Activated CD8-positive, alpha-beta T cell treated with anti-CD3 and anti-CD28 coated beads for 36 hours (primary cell): ENCODE measurements around the gene FAM53A. TPM values are rescaled to one million over a fixed set of nuclear protein-coding genes. Genes with fewer than 3 reads are reported as not detected.
"Not testable (repeated sequence)": the region's sequence is repeated elsewhere in the genome, so short reads cannot be mapped to it uniquely, and the experiment has no call there.

Experiments used
- ATAC-seq: fragments of 200-7000 bp; cut with Tn5 transposase; one replicate; pipeline ENCODE4 v1.10.0; 2021; ENCODE audit warnings: mild to moderate bottlenecking, moderate library complexity
- CTCF ChIA-PET: fragments of 350-600 bp; sonication (Branson Sonifier 250); formaldehyde crosslinking; loops from one replicate; lab custom pipeline; 2021; ENCODE audit warnings: antibody characterized with exemption; lab: Charles Lee
- POLR2A ChIA-PET: fragments of 350-600 bp; sonication (Branson Sonifier 250); formaldehyde crosslinking; loops from one replicate; lab custom pipeline; 2021; ENCODE audit warnings: antibody characterized with exemption; lab: Charles Lee
- DNase-seq: peaks from one replicate; pipeline ENCODE4 v3.0.0-alpha.2; 2020
- H3K27ac Mint-ChIP-seq: one replicate; pipeline ENCODE4 v1.8.0; 2021; ENCODE audit warnings: mild to moderate bottlenecking, mixed read lengths
- H3K27me3 Mint-ChIP-seq: one replicate; pipeline ENCODE4 v1.8.0; 2021; ENCODE audit warnings: mixed read lengths
- H3K36me3 Mint-ChIP-seq: one replicate; pipeline ENCODE4 v1.8.0; 2021; ENCODE audit warnings: low read depth, mixed read lengths
- H3K4me1 Mint-ChIP-seq: one replicate; pipeline ENCODE4 v1.8.0; 2021; ENCODE audit warnings: low read depth, mixed read lengths
- H3K4me3 Mint-ChIP-seq: one replicate; pipeline ENCODE4 v1.8.0; 2021; ENCODE audit warnings: mild to moderate bottlenecking, moderate library complexity, mixed read lengths
- H3K9me3 Mint-ChIP-seq: one replicate; pipeline ENCODE4 v1.8.0; 2021; ENCODE audit warnings: mixed read lengths
- intact Hi-C: fragments of 100-400 bp; cut with micrococcal nuclease; formaldehyde crosslinking; loops from one replicate; pipeline ENCODE4 v1.10.0; 2022
- total RNA-seq, 2 experiments: library from RNA; stranded (reverse); gene quantifications; one replicate each; pipeline ENCODE4 v1.2.3, GENCODE V29; 2021
- TF ChIP-seq, protein P1 (sequence below): fragments of 200-600 bp; IDR thresholded peaks from one replicate; pipeline ENCODE4 v1.8.0; 2022; ENCODE audit warnings: antibody characterized with exemption, mild to moderate bottlenecking

Gene FAM53A
- total RNA-seq, 2 experiments from 2014 or later: 1.2 to 1.8 TPM

DNA sequence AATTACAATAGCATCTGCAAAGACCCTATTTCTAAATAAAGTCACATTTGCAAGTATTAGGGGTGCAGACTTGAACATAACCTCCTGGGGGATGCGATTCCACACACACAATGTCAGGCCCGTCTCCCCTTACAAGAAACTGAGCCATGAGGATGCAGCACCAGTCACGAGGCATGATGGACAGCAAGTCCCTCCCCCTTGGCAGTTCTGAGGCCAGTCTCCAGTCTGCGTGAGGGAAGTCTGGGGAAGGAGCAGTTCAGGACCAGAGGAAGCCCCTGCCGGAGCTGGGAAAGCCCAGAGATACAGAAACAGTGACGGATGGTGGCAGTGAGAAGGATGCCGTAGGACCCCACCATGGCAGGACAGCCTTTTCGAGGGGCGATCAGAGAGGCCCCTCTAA, 9.4 kb downstream of the FAM53A start:
- ChIA-PET POLR2A (no interaction called here), CTCF (interaction anchor here (0.8 kb wide), 1 partner anchor 18 kb away, joined by 3 read pairs; no protein-coding TSS in a partner anchor)
- Mint-ChIP-seq H3K27ac (no peak overlapping the region), H3K36me3 (no peaks in the 10 kb centered on the region), H3K4me3 (no peak overlapping the region), H3K27me3 (no peaks in the 10 kb centered on the region), H3K4me1 (no peaks in the 10 kb centered on the region), H3K9me3 (no peaks in the 10 kb centered on the region)
- ATAC-seq (no peak), DNase-seq (no peak)
- TF ChIP-seq, protein P1, sequence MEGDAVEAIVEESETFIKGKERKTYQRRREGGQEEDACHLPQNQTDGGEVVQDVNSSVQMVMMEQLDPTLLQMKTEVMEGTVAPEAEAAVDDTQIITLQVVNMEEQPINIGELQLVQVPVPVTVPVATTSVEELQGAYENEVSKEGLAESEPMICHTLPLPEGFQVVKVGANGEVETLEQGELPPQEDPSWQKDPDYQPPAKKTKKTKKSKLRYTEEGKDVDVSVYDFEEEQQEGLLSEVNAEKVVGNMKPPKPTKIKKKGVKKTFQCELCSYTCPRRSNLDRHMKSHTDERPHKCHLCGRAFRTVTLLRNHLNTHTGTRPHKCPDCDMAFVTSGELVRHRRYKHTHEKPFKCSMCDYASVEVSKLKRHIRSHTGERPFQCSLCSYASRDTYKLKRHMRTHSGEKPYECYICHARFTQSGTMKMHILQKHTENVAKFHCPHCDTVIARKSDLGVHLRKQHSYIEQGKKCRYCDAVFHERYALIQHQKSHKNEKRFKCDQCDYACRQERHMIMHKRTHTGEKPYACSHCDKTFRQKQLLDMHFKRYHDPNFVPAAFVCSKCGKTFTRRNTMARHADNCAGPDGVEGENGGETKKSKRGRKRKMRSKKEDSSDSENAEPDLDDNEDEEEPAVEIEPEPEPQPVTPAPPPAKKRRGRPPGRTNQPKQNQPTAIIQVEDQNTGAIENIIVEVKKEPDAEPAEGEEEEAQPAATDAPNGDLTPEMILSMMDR: no peak
- intact Hi-C loops: no loop called here

DNA sequence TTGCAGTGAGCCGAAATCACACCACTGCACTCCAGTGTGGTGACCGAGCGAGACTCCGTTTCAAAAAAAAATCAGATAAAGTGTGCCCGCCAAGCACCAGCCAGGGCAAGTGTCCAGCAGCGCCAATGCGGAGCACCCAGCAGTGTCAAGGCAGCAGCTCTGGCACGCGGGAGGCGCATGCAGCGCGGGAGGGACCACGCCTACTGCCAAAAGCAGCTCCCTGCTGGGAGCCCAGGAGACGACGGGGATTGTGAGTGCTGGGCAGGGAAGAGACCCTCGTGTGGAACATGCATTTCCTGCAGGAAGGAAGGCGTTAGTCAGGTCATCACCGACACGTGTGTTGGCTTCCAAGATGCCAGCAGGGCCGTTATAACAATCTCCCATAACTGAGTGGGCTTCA, 10.4 kb downstream of the FAM53A start:
- Mint-ChIP-seq H3K9me3 (no peaks in the 10 kb centered on the region), H3K4me1 (no peaks in the 10 kb centered on the region), H3K36me3 (no peaks in the 10 kb centered on the region), H3K27ac (no peak overlapping the region), H3K27me3 (no peaks in the 10 kb centered on the region), H3K4me3 (no peak overlapping the region)
- POLR2A ChIA-PET: no interaction called here
- CTCF ChIA-PET: interaction anchor here (0.7 to 1.4 kb wide), 2 partner anchors 20 to 1613 kb away, joined by 3 to 6 read pairs; no protein-coding TSS in a partner anchor
- intact Hi-C loops: no loop called here
- ATAC-seq: no peak
- TF ChIP-seq, protein P1: no peak
- DNase-seq: no peak

DNA sequence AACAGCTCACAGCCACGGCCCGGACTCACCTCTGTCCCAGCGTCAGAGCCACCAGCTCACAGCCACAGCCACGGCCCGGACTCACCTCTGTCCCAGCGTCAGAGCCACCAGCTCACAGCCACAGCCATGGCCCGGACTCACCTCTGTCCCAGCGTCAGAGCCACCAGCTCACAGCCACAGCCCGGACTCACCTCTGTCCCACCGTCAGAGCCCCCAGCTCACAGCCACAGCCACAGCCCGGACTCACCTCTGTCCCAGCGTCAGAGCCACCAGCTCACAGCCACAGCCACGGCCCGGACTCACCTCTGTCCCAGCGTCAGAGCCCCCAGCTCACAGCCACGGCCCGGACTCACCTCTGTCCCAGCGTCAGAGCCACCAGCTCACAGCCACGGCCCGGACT, 13.1 kb downstream of the FAM53A start:
- intact Hi-C loops, H3K36me3 Mint-ChIP-seq, H3K27me3 Mint-ChIP-seq, H3K4me1 Mint-ChIP-seq, DNase-seq, H3K4me3 Mint-ChIP-seq, H3K9me3 Mint-ChIP-seq, ATAC-seq, H3K27ac Mint-ChIP-seq, POLR2A ChIA-PET: not testable (repeated sequence)
- CTCF ChIA-PET: interaction anchor here (0.9 kb wide), 1 partner anchor 23 kb away, joined by 3 read pairs; no protein-coding TSS in a partner anchor

DNA sequence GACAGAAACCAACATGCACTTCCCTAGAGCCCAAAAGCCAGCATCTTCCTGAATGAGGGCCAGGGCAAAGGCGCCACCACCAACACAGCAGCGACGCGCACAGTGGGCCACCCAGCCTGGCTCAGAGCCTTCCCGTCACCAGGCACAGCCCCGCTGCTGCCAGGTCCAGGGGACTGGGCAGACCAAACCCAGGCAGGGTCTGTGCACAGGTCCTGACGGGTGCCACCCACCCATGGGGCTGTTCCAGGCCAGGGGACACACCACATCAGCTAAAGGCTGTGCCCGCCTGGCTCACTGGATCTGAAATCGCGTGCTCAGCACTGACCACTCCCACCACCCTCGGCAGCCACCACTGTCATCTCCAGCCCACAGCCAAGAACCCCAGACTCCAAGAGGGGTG, 13.8 kb downstream of the FAM53A start:
- no peaks in the 10 kb centered on the region for H3K9me3 Mint-ChIP-seq
- H3K4me1 Mint-ChIP-seq: no peaks in the 10 kb centered on the region
- ATAC-seq (no peak), DNase-seq (no peak)
- TF ChIP-seq, protein P1: no peak
- ChIA-PET POLR2A (no interaction called here), CTCF (interaction anchor here (0.9 kb wide), 1 partner anchor 23 kb away, joined by 3 read pairs; no protein-coding TSS in a partner anchor)
- no peaks in the 10 kb centered on the region for H3K27me3 Mint-ChIP-seq
- no peaks in the 10 kb centered on the region for H3K36me3 Mint-ChIP-seq
- H3K27ac Mint-ChIP-seq: no peak overlapping the region
- intact Hi-C loops: no loop called here
- H3K4me3 Mint-ChIP-seq: no peak overlapping the region

DNA sequence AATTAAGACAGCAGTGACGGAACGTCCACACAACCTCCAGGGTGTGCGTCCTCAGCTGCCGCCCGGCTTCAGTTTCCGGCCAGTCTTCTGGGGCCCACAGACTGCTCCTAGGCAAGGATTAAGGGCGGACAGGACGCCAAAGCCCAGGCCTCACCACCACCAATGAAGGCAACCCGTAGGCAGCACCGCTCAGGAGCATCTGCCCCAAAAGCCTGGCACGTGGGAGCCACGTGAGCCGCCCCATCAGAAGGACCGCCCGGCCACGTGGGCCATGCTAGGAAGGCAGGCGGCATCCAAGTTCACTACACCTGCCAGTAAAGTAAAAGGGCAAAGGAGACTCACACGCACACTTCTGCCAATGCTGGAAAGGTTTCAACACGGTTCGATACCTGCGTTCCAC, 14.3 kb downstream of the FAM53A start:
- Mint-ChIP-seq H3K27me3 (no peaks in the 10 kb centered on the region), H3K4me3 (no peak overlapping the region), H3K4me1 (no peaks in the 10 kb centered on the region), H3K36me3 (no peaks in the 10 kb centered on the region), H3K9me3 (no peaks in the 10 kb centered on the region), H3K27ac (no peak overlapping the region)
- POLR2A ChIA-PET: no interaction called here
- intact Hi-C loops: no loop called here
- TF ChIP-seq, protein P1: no peak
- ATAC-seq (no peak), DNase-seq (no peak)
- CTCF ChIA-PET: no interaction called here
